ENCODE results near the gene GTF2A1.

The GTF2A1 gene

DNA sequence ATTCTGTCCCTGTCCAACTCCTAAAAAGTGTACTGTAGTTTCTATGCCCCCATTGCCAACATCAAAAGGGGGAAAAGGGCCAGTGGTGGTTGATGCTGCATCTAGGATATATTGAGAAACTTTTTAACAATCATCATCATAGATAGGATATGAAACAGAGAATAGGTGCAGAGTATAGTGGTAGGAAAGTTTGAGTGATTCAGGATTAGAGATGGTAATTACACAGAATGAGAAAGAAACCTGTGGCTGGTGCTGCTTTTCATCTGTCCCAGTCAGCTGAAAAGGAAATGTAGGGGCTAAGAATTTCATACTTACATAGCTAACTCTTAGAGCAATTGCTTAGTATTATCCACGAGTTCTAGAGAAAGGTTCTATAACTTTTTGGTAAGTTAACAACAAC, 67.6 kb downstream of the GTF2A1 start:
- DNase-seq (ENCODE audit: low read depth), result no peak
- TF ChIP-seq, protein P1, sequence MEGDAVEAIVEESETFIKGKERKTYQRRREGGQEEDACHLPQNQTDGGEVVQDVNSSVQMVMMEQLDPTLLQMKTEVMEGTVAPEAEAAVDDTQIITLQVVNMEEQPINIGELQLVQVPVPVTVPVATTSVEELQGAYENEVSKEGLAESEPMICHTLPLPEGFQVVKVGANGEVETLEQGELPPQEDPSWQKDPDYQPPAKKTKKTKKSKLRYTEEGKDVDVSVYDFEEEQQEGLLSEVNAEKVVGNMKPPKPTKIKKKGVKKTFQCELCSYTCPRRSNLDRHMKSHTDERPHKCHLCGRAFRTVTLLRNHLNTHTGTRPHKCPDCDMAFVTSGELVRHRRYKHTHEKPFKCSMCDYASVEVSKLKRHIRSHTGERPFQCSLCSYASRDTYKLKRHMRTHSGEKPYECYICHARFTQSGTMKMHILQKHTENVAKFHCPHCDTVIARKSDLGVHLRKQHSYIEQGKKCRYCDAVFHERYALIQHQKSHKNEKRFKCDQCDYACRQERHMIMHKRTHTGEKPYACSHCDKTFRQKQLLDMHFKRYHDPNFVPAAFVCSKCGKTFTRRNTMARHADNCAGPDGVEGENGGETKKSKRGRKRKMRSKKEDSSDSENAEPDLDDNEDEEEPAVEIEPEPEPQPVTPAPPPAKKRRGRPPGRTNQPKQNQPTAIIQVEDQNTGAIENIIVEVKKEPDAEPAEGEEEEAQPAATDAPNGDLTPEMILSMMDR (IDR thresholded peaks at IDR 0.05; ENCODE audit: low read depth, low read length), result no peak
- TF ChIP-seq, protein P2, sequence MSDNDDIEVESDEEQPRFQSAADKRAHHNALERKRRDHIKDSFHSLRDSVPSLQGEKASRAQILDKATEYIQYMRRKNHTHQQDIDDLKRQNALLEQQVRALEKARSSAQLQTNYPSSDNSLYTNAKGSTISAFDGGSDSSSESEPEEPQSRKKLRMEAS (IDR thresholded peaks at IDR 0.05; ENCODE audit: low read depth, low read length), result no peak
- TF ChIP-seq MYC (IDR thresholded peaks at IDR 0.05; ENCODE audit: low read depth, low read length) (no peak), POLR2A (IDR thresholded peaks at IDR 0.05; ENCODE audit: extremely low read depth, insufficient read length) (no peak)

DNA sequence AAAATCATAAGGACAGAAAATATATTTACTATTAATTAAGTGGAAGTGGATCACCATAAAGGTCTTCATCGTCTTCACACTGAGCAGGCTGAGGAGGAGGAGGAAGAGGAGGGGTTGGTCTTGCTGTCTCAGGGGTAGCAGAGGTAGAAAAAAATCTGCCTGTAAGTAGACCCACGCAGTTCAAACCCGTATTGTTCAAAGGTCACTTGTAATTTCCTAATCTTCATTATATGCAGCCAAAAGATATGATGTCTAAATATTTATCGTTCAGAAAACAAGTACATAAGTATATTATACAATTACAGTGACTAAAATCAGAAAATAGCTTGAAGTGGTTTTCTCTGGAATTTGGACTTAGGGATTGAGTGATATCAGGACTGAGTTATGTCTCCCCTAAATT, 72.1 kb downstream of the GTF2A1 start:
- TF ChIP-seq MYC (IDR thresholded peaks at IDR 0.05; ENCODE audit: low read depth, low read length), result no peak
- TF ChIP-seq, protein P2 (IDR thresholded peaks at IDR 0.05; ENCODE audit: low read depth, low read length), result no peak
- no peak for TF ChIP-seq POLR2A (IDR thresholded peaks at IDR 0.05; ENCODE audit: extremely low read depth, insufficient read length)
- H3K4me3 ChIP-seq (ENCODE audit: low read depth, low read length), result no peak overlapping the region
- DNase-seq (ENCODE audit: low read depth), result no peak

More for the DNA sequence above, 67.6 kb downstream of the GTF2A1 start:
- no peak overlapping the region for H3K4me3 ChIP-seq (ENCODE audit: low read depth, low read length)

DNA sequence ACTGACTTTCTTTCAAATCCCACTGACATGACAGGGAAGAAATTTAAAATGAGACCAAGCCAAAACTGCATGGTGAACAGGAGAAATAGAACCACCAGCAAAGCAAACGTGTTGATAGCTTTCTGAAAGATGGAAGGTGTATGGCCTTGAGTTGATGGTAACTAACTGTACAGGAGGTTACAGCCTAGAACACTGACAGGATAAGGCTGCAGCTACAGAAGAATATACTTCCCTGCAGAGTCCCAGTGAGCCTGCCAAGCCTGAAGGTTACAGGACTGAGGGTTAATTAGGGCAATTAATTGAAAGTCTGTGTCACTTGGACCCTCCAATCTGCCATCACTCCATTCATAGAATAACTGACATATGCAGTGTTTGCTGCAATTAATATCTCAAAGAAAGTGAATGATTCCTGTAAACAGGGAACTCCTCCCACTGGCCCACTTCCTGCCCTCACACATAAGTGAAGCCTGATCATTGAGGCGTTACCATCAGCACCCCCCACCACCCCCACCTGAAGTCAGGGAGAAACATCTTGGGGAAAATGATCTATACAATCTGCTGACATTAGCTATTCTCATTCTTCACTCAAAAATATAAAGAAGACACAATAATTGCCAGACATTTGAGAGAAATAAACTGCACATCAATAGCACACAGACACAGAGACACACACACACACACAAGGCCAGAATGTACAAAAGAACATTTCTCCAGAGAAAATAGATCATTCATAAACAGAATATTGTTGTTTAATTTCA, 73.4 kb downstream of the GTF2A1 start:
- no peak overlapping the region for H3K4me3 ChIP-seq (ENCODE audit: low read depth, low read length)
- DNase-seq (ENCODE audit: low read depth), result no peak
- TF ChIP-seq POLR2A (IDR thresholded peaks at IDR 0.05; ENCODE audit: extremely low read depth, insufficient read length), result no peak
- no peak for TF ChIP-seq MYC (IDR thresholded peaks at IDR 0.05; ENCODE audit: low read depth, low read length)
- TF ChIP-seq, protein P1 (IDR thresholded peaks at IDR 0.05; ENCODE audit: low read depth, low read length), result no peak

DNA sequence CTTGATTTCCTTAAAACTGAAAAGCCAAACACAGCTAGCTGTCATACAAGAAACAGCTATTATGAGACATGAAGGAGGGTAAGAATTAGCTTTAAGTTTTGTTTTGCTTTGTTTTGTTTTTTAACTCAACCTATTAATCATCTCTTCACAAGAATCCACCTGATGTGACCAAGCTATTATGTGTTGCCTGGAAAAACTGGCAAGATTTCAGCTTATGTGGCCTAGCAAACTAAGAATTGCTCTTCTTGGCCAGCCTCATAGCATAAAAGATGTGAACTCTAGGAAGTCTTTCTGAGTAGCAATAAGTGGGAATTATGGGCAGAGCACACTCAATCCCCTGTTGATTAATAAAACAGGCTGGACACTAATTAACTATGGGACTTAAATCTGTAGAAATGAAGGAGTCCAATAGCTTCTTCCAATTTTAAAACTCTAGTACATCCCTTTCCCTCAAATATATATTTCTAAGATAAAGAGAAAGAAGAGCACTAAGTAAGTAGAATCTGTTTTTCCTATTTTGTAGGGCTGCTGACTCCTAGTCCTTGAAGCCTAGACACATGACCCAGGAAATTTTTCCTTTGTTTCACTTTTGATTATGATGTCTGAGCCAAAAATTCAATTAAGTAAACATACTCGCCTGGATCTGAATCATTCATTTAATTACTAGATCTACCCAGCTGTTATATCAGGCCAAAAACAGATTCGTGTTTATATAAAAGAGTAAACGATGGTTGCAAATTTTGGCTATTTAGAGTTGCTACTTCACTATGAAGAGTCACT, 75.7 kb downstream of the GTF2A1 start:
- no peak for TF ChIP-seq MYC (IDR thresholded peaks at IDR 0.05; ENCODE audit: low read depth, low read length)
- TF ChIP-seq, protein P2 (IDR thresholded peaks at IDR 0.05; ENCODE audit: low read depth, low read length), result no peak
- TF ChIP-seq, protein P1 (IDR thresholded peaks at IDR 0.05; ENCODE audit: low read depth, low read length), result no peak
- TF ChIP-seq POLR2A (IDR thresholded peaks at IDR 0.05; ENCODE audit: extremely low read depth, insufficient read length), result no peak
- no peak overlapping the region for H3K4me3 ChIP-seq (ENCODE audit: low read depth, low read length)
- no peak for DNase-seq (ENCODE audit: low read depth)

DNA sequence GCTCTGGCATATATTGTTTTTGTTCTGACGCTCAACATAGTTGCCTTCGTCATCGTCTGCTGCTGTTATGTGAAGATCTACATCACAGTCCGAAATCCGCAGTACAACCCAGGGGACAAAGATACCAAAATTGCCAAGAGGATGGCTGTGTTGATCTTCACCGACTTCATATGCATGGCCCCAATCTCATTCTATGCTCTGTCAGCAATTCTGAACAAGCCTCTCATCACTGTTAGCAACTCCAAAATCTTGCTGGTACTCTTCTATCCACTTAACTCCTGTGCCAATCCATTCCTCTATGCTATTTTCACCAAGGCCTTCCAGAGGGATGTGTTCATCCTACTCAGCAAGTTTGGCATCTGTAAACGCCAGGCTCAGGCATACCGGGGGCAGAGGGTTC, 77.0 kb downstream of the GTF2A1 start:
- no peak for TF ChIP-seq POLR2A (IDR thresholded peaks at IDR 0.05; ENCODE audit: extremely low read depth, insufficient read length)
- TF ChIP-seq, protein P1 (IDR thresholded peaks at IDR 0.05; ENCODE audit: low read depth, low read length), result no peak
- TF ChIP-seq MYC (IDR thresholded peaks at IDR 0.05; ENCODE audit: low read depth, low read length), result no peak
- TF ChIP-seq, protein P2 (IDR thresholded peaks at IDR 0.05; ENCODE audit: low read depth, low read length), result no peak

DNA sequence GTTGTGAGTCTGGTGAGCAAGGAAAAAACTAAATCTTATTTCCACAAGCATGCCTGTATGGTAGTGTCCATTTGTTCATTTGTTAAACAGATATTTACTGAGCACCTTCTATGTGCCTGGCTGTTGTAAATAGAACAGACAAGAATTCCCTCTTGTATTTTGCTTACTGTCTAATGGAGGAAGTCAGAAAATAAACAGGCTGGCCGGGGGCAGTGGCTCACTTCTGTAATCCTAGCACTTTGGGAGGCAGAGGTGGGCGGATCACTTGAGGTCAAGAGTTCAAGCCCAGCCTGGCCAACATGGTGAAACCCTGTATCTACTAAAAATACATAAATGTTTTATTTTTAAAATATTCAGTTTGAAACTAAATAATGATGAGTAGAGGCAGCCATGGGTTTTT, 79.3 kb downstream of the GTF2A1 start:
- no peak overlapping the region for H3K4me3 ChIP-seq (ENCODE audit: low read depth, low read length)
- DNase-seq (ENCODE audit: low read depth), result no peak
- TF ChIP-seq MYC (IDR thresholded peaks at IDR 0.05; ENCODE audit: low read depth, low read length) (no peak), POLR2A (IDR thresholded peaks at IDR 0.05; ENCODE audit: extremely low read depth, insufficient read length) (no peak)
- TF ChIP-seq, protein P1 (IDR thresholded peaks at IDR 0.05; ENCODE audit: low read depth, low read length), result no peak
- TF ChIP-seq, protein P2 (IDR thresholded peaks at IDR 0.05; ENCODE audit: low read depth, low read length), result no peak

More for the DNA sequence above, 77.0 kb downstream of the GTF2A1 start:
- H3K4me3 ChIP-seq (ENCODE audit: low read depth, low read length), result no peak overlapping the region
- DNase-seq (ENCODE audit: low read depth), result no peak

Data from NB4 (cell line).